GM18499 (cell line): ENCODE measurements around the gene SSTR5.
"Not testable (repeated sequence)": the region's sequence is repeated elsewhere in the genome, so short reads cannot be mapped to it uniquely, and the experiment has no call there.

Source experiments
- ATAC-seq: cut with Tn5 transposase; IDR thresholded peaks from one replicate; pipeline ENCODE4 v1.9.1; 2021; ENCODE audit warnings: moderate number of reproducible peaks; ENCODE audit not compliant: insufficient read depth, unreplicated experiment

SSTR5 gene

GRCh38 chr16:1072526-1073261 lies at the start of gene SSTR5:
Gene SSTR5, plus strand, starts transcription at chr16:1072747. Its CDS starts 6,122 bp downstream, at chr16:1078869.
- ATAC-seq, result no peak

- no peak for ATAC-seq
These were observed 48.4 kb upstream of the SSTR5 start for GRCh38 chr16:1024138-1024537.

- not testable (repeated sequence) for ATAC-seq
These were observed 47.3 kb upstream of the SSTR5 start for GRCh38 chr16:1025183-1025809.

GRCh38 chr16:1026057-1026783 lies 46.3 kb upstream of the SSTR5 start:
- no peak for ATAC-seq

GRCh38 chr16:1026784-1027500 lies 45.6 kb upstream of the SSTR5 start:
- no peak for ATAC-seq

GRCh38 chr16:1027501-1027815 lies 45.1 kb upstream of the SSTR5 start:
- ATAC-seq, result no peak

GRCh38 chr16:1028056-1028455 lies 44.5 kb upstream of the SSTR5 start:
- ATAC-seq, result no peak

GRCh38 chr16:1028524-1029258 lies 43.9 kb upstream of the SSTR5 start:
- ATAC-seq, result no peak

- no peak for ATAC-seq
These were observed 43.3 kb upstream of the SSTR5 start for GRCh38 chr16:1029259-1029545.

- no peak for ATAC-seq
These were observed 42.1 kb upstream of the SSTR5 start for GRCh38 chr16:1030473-1030901.

- no peak for ATAC-seq
These were observed 40.9 kb upstream of the SSTR5 start for GRCh38 chr16:1031666-1032065.

- no peak for ATAC-seq
These were observed 39.9 kb upstream of the SSTR5 start for GRCh38 chr16:1032607-1033006.

- no peak for ATAC-seq
These were observed 39.3 kb upstream of the SSTR5 start for GRCh38 chr16:1033128-1033679.

- no peak for ATAC-seq
These were observed 38.1 kb upstream of the SSTR5 start for GRCh38 chr16:1034230-1035065.

- no peak for ATAC-seq
These were observed 37.5 kb upstream of the SSTR5 start for GRCh38 chr16:1035066-1035415.

- no peak for ATAC-seq
These were observed 36.4 kb upstream of the SSTR5 start for GRCh38 chr16:1036166-1036565.

- ATAC-seq, result no peak
These were observed 35.7 kb upstream of the SSTR5 start for GRCh38 chr16:1036726-1037393.

- ATAC-seq, result no peak
These were observed 34.9 kb upstream of the SSTR5 start for GRCh38 chr16:1037394-1038257.
